Measurements from ENCODE around the gene RGP1.

DNA sequence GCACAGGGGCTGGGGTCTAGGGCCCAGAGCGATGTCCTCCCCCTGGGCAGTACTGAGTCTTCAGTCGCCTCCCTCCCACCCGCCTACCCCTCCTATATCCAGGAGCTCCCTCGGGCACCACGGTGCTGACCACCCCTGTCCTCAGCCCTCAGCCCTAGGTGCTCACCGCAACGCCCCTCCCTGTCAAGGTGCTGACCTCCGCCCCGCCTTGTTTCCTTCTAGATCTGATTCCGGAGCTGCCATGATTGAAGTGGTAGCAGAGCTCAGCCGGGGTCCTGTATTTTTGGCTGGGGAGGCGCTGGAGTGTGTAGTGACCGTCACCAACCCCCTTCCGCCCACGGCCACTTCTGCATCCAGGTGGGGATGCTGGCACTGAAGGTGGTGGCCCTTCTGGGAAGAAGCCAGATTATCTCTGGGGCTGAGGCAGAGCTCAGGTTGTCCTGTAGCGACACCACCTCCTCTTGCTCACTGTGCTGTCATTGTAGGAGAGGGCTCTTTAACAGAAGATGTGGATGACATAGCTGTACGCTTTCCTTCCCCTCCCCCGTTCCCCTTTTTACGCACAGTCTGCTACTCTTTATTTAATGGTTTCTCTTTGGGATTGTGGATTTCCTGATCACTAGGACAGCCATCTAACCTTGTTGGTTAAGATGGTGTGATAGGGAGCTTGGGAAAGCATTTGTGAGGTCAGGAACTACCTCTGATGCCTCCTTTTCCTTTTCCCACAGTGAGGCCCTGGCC is 598 bp downstream of the RGP1 start:
- TF ChIP-seq POLR2AphosphoS5 (IDR thresholded peaks at IDR 0.05; ENCODE audit: low read depth, low read length): no peak
- TF ChIP-seq POLR2A (IDR thresholded peaks at IDR 0.05; ENCODE audit: low read depth, low read length): no peak
- no peak for TF ChIP-seq TAF1 (IDR thresholded peaks at IDR 0.05; ENCODE audit: low read depth, low read length)
- no peak for TF ChIP-seq PAX5 (IDR thresholded peaks at IDR 0.05; ENCODE audit: insufficient read depth, low read length, severe bottlenecking)
